ENCODE measurements around the gene ZBTB21. TPM values are rescaled to one million over a fixed set of nuclear protein-coding genes. Genes with fewer than 3 reads are reported as not detected.

The ZBTB21 gene
- polyA plus RNA-seq, 3 donors = 4.7 to 7.2 (median 6.3) TPM

GRCh38 chr21:41993744-41994143 is 16.4 kb downstream of the ZBTB21 start:
- Histone ChIP-seq H3K4me3 (replicated peaks in 1 of 3; ENCODE audit: low read depth in 2 of 3, low read length in 3 of 3) (no peak overlapping the region), H3K79me2 (ENCODE audit: insufficient read depth, low read length) (no peaks in the 10 kb centered on the region), H3K9ac (ENCODE audit: insufficient read depth, low read length, poor library complexity, severe bottlenecking) (no peak overlapping the region), H3K36me3 (replicated peaks in 1 of 2; ENCODE audit: control insufficient read depth in 1 of 2, insufficient read depth in 2 of 2, low read length in 2 of 2) (peaks cover 35 to 79% of the 10 kb centered on the region in 2 donors), H3K27me3 (ENCODE audit: control insufficient read depth in 2 of 2, insufficient read depth in 2 of 2, low read length in 2 of 2) (no peaks in the 10 kb centered on the region), H2AFZ (ENCODE audit: insufficient read depth, low read depth, low read length, poor library complexity, severe bottlenecking) (no peak overlapping the region), H3K4me1 (ENCODE audit: control insufficient read depth in 1 of 2, insufficient read depth in 2 of 2, low read length in 2 of 2) (no peaks in the 10 kb centered on the region), H3K4me2 (replicated peaks; ENCODE audit: extremely low read depth, low read length, poor library complexity, severe bottlenecking) (no peak overlapping the region), H3K27ac (ENCODE audit: low read depth in 1 of 2, low read length in 2 of 2) (no peak overlapping the region), H4K20me1 (ENCODE audit: insufficient read depth, low read length) (peaks cover 6% of the 10 kb centered on the region), H3K9me3 (replicated peaks in 1 of 2; ENCODE audit: control insufficient read depth in 1 of 2, insufficient read depth in 1 of 2, low read length in 2 of 2) (peaks cover 0 to 13% of the 10 kb centered on the region in 2 donors)
- H3K4me3 Mint-ChIP-seq = no peak overlapping the region
- WGBS (ENCODE audit: insufficient coverage) = no CpG with 5 or more reads among the region's 6 CpGs
- TF ChIP-seq CTCF (IDR thresholded peaks at IDR 0.05) = no peak
- no peak overlapping the region for H3K27ac Mint-ChIP-seq
- peaks cover 2% of the 10 kb centered on the region for H3K4me1 Mint-ChIP-seq
- no peak for DNase-seq
- H3K9me3 Mint-ChIP-seq = peaks cover 0 to 10% (median 2%) of the 10 kb centered on the region in 7 donors
- peaks cover 0 to 2% (median 0%) of the 10 kb centered on the region in 3 donors for H3K27me3 Mint-ChIP-seq (ENCODE audit: low read depth in 3 of 3)
- intact Hi-C loops (cut with micrococcal nuclease) = no loop called here
- H3K36me3 Mint-ChIP-seq = peaks cover 61 to 65% of the 10 kb centered on the region in 2 donors

- no peaks in the 10 kb centered on the region for H3K27me3 Mint-ChIP-seq (ENCODE audit: low read depth in 3 of 3)
- WGBS (ENCODE audit: insufficient coverage) = 99% methylated on average over 13 of the region's 15 CpGs
- Histone ChIP-seq H3K27me3 (ENCODE audit: control insufficient read depth in 2 of 2, insufficient read depth in 2 of 2, low read length in 2 of 2) (no peaks in the 10 kb centered on the region), H3K9ac (ENCODE audit: insufficient read depth, low read length, poor library complexity, severe bottlenecking) (no peak overlapping the region), H3K36me3 (replicated peaks in 1 of 2; ENCODE audit: control insufficient read depth in 1 of 2, insufficient read depth in 2 of 2, low read length in 2 of 2) (peaks cover 35 to 79% of the 10 kb centered on the region in 2 donors), H3K4me1 (ENCODE audit: control insufficient read depth in 1 of 2, insufficient read depth in 2 of 2, low read length in 2 of 2) (no peaks in the 10 kb centered on the region), H4K20me1 (ENCODE audit: insufficient read depth, low read length) (no peaks in the 10 kb centered on the region), H3K79me2 (ENCODE audit: insufficient read depth, low read length) (no peaks in the 10 kb centered on the region), H3K27ac (ENCODE audit: low read depth in 1 of 2, low read length in 2 of 2) (no peak overlapping the region), H2AFZ (ENCODE audit: insufficient read depth, low read depth, low read length, poor library complexity, severe bottlenecking) (no peak overlapping the region), H3K4me3 (replicated peaks in 1 of 3; ENCODE audit: low read depth in 2 of 3, low read length in 3 of 3) (no peak overlapping the region), H3K4me2 (replicated peaks; ENCODE audit: extremely low read depth, low read length, poor library complexity, severe bottlenecking) (no peak overlapping the region), H3K9me3 (replicated peaks in 1 of 2; ENCODE audit: control insufficient read depth in 1 of 2, insufficient read depth in 1 of 2, low read length in 2 of 2) (peaks cover 0 to 13% of the 10 kb centered on the region in 2 donors)
- no peak for TF ChIP-seq CTCF (IDR thresholded peaks at IDR 0.05)
- H3K9me3 Mint-ChIP-seq = peaks cover 0 to 10% (median 2%) of the 10 kb centered on the region in 7 donors
- H3K4me3 Mint-ChIP-seq = no peak overlapping the region
- no peaks in the 10 kb centered on the region for H3K4me1 Mint-ChIP-seq
- peak overlapping the region in 1 of 7 donors; percentile 1 for H3K27ac Mint-ChIP-seq
- peaks cover 54 to 60% of the 10 kb centered on the region in 2 donors for H3K36me3 Mint-ChIP-seq
- DNase-seq = no peak
- intact Hi-C loops (cut with micrococcal nuclease) = no loop called here
Observed at GRCh38 chr21:41992576-41992975, 17.6 kb downstream of the ZBTB21 start.

Data from CD14-positive monocyte (primary cell).